ENCODE results near the gene STAG1.
"Not testable (repeated sequence)": the region's sequence is repeated elsewhere in the genome, so short reads cannot be mapped to it uniquely, and the experiment has no call there.

Gene STAG1

GRCh38 chr3:136666301-136666700, 85.9 kb downstream of the STAG1 start:
- H3K36me3 Mint-ChIP-seq (ENCODE audit: low read depth); H3K9me3 Mint-ChIP-seq; H3K4me3 Mint-ChIP-seq; H3K27ac Mint-ChIP-seq; H3K27me3 Mint-ChIP-seq (ENCODE audit: low read depth): not testable (repeated sequence)
- peaks cover 14% of the 10 kb centered on the region for H3K4me1 Mint-ChIP-seq (ENCODE audit: low read depth)

GRCh38 chr3:136664771-136665170, 87.4 kb downstream of the STAG1 start:
- H3K27me3 Mint-ChIP-seq (ENCODE audit: low read depth) = no peaks in the 10 kb centered on the region
- peaks cover 14% of the 10 kb centered on the region for H3K4me1 Mint-ChIP-seq (ENCODE audit: low read depth)
- H3K9me3 Mint-ChIP-seq = no peaks in the 10 kb centered on the region
- no peak overlapping the region for H3K27ac Mint-ChIP-seq
- H3K4me3 Mint-ChIP-seq = no peak overlapping the region
- peaks cover 2% of the 10 kb centered on the region for H3K36me3 Mint-ChIP-seq (ENCODE audit: low read depth)

GRCh38 chr3:136661282-136661681, 90.9 kb downstream of the STAG1 start:
- H3K27me3 Mint-ChIP-seq (ENCODE audit: low read depth) = no peaks in the 10 kb centered on the region
- H3K9me3 Mint-ChIP-seq = peaks cover under 1% of the 10 kb centered on the region
- peaks cover 11% of the 10 kb centered on the region for H3K4me1 Mint-ChIP-seq (ENCODE audit: low read depth)
- H3K4me3 Mint-ChIP-seq = no peak overlapping the region
- peaks cover 1% of the 10 kb centered on the region for H3K36me3 Mint-ChIP-seq (ENCODE audit: low read depth)
- H3K27ac Mint-ChIP-seq = no peak overlapping the region

GRCh38 chr3:136658946-136659682, 93.1 kb downstream of the STAG1 start:
- H3K36me3 Mint-ChIP-seq (ENCODE audit: low read depth) = peaks cover 11% of the 10 kb centered on the region

GRCh38 chr3:136657526-136657925, 94.7 kb downstream of the STAG1 start:
- H3K4me3 Mint-ChIP-seq = no peak overlapping the region
- no peak overlapping the region for H3K27ac Mint-ChIP-seq
- H3K4me1 Mint-ChIP-seq (ENCODE audit: low read depth) = peaks cover 4% of the 10 kb centered on the region
- peaks cover 17% of the 10 kb centered on the region for H3K36me3 Mint-ChIP-seq (ENCODE audit: low read depth)
- H3K27me3 Mint-ChIP-seq (ENCODE audit: low read depth) = no peaks in the 10 kb centered on the region
- H3K9me3 Mint-ChIP-seq = peaks cover 27% of the 10 kb centered on the region

More at GRCh38 chr3:136658946-136659682, 93.1 kb downstream of the STAG1 start:
- peaks cover 4% of the 10 kb centered on the region for H3K4me1 Mint-ChIP-seq (ENCODE audit: low read depth)
- H3K27ac Mint-ChIP-seq = no peak overlapping the region
- no peak overlapping the region for H3K4me3 Mint-ChIP-seq
- H3K27me3 Mint-ChIP-seq (ENCODE audit: low read depth) = no peaks in the 10 kb centered on the region
- peaks cover 17% of the 10 kb centered on the region for H3K9me3 Mint-ChIP-seq

- Mint-ChIP-seq H3K9me3 (peaks cover 31% of the 10 kb centered on the region), H3K4me1 (ENCODE audit: low read depth) (peaks cover 3% of the 10 kb centered on the region), H3K36me3 (ENCODE audit: low read depth) (peaks cover 24% of the 10 kb centered on the region), H3K27me3 (ENCODE audit: low read depth) (no peaks in the 10 kb centered on the region), H3K4me3 (no peak overlapping the region), H3K27ac (no peak overlapping the region)
These were observed 98.5 kb downstream of the STAG1 start for GRCh38 chr3:136653628-136654027.

- Mint-ChIP-seq H3K4me1 (ENCODE audit: low read depth) (peaks cover 4% of the 10 kb centered on the region), H3K36me3 (ENCODE audit: low read depth) (peaks cover 24% of the 10 kb centered on the region), H3K9me3 (peaks cover 31% of the 10 kb centered on the region), H3K4me3 (no peak overlapping the region), H3K27me3 (ENCODE audit: low read depth) (no peaks in the 10 kb centered on the region), H3K27ac (no peak overlapping the region)
These were observed 100.6 kb downstream of the STAG1 start for GRCh38 chr3:136651581-136651980.

- no peaks in the 10 kb centered on the region for H3K27me3 Mint-ChIP-seq (ENCODE audit: low read depth)
- no peak overlapping the region for H3K27ac Mint-ChIP-seq
- H3K9me3 Mint-ChIP-seq = peaks cover 24% of the 10 kb centered on the region
- H3K4me1 Mint-ChIP-seq (ENCODE audit: low read depth) = peaks cover 9% of the 10 kb centered on the region
- H3K4me3 Mint-ChIP-seq = no peak overlapping the region
- peaks cover 26% of the 10 kb centered on the region for H3K36me3 Mint-ChIP-seq (ENCODE audit: low read depth)
These were observed 101.7 kb downstream of the STAG1 start for GRCh38 chr3:136650461-136650860.

GRCh38 chr3:136645915-136646314, 106.3 kb downstream of the STAG1 start:
- no peak overlapping the region for H3K27ac Mint-ChIP-seq
- H3K27me3 Mint-ChIP-seq (ENCODE audit: low read depth) = no peaks in the 10 kb centered on the region
- H3K9me3 Mint-ChIP-seq = no peaks in the 10 kb centered on the region
- H3K4me3 Mint-ChIP-seq = no peak overlapping the region
- H3K36me3 Mint-ChIP-seq (ENCODE audit: low read depth) = peaks cover 5% of the 10 kb centered on the region
- peaks cover 12% of the 10 kb centered on the region for H3K4me1 Mint-ChIP-seq (ENCODE audit: low read depth)

GRCh38 chr3:136644212-136644611, 108.0 kb downstream of the STAG1 start:
- Mint-ChIP-seq H3K27ac (no peak overlapping the region), H3K27me3 (ENCODE audit: low read depth) (no peaks in the 10 kb centered on the region), H3K36me3 (ENCODE audit: low read depth) (peaks cover 3% of the 10 kb centered on the region), H3K4me1 (ENCODE audit: low read depth) (peaks cover 12% of the 10 kb centered on the region), H3K9me3 (no peaks in the 10 kb centered on the region), H3K4me3 (no peak overlapping the region)

GRCh38 chr3:136643380-136643779, 108.8 kb downstream of the STAG1 start:
- not testable (repeated sequence) for H3K36me3 Mint-ChIP-seq (ENCODE audit: low read depth); H3K4me3 Mint-ChIP-seq; H3K27ac Mint-ChIP-seq; H3K27me3 Mint-ChIP-seq (ENCODE audit: low read depth); H3K4me1 Mint-ChIP-seq (ENCODE audit: low read depth); H3K9me3 Mint-ChIP-seq

- H3K9me3 Mint-ChIP-seq = no peaks in the 10 kb centered on the region
- peaks cover 3% of the 10 kb centered on the region for H3K36me3 Mint-ChIP-seq (ENCODE audit: low read depth)
- H3K4me3 Mint-ChIP-seq = no peak overlapping the region
- H3K27ac Mint-ChIP-seq = no peak overlapping the region
- H3K27me3 Mint-ChIP-seq (ENCODE audit: low read depth) = no peaks in the 10 kb centered on the region
- peaks cover 8% of the 10 kb centered on the region for H3K4me1 Mint-ChIP-seq (ENCODE audit: low read depth)
These were observed 109.5 kb downstream of the STAG1 start for GRCh38 chr3:136642711-136643110.

- H3K4me3 Mint-ChIP-seq = no peak overlapping the region
- H3K9me3 Mint-ChIP-seq = peaks cover 2% of the 10 kb centered on the region
- H3K4me1 Mint-ChIP-seq (ENCODE audit: low read depth) = peaks cover 2% of the 10 kb centered on the region
- no peak overlapping the region for H3K27ac Mint-ChIP-seq
- peaks cover 1% of the 10 kb centered on the region for H3K36me3 Mint-ChIP-seq (ENCODE audit: low read depth)
- no peaks in the 10 kb centered on the region for H3K27me3 Mint-ChIP-seq (ENCODE audit: low read depth)
These were observed 113.1 kb downstream of the STAG1 start for GRCh38 chr3:136639069-136639468.

- H3K9me3 Mint-ChIP-seq = peaks cover 2% of the 10 kb centered on the region
- H3K36me3 Mint-ChIP-seq (ENCODE audit: low read depth) = no peaks in the 10 kb centered on the region
- H3K27me3 Mint-ChIP-seq (ENCODE audit: low read depth) = no peaks in the 10 kb centered on the region
- peaks cover 2% of the 10 kb centered on the region for H3K4me1 Mint-ChIP-seq (ENCODE audit: low read depth)
- H3K27ac Mint-ChIP-seq = no peak overlapping the region
- no peak overlapping the region for H3K4me3 Mint-ChIP-seq
These were observed 115.0 kb downstream of the STAG1 start for GRCh38 chr3:136637176-136637575.

GRCh38 chr3:136634821-136635220, 117.4 kb downstream of the STAG1 start:
- no peak overlapping the region for H3K4me3 Mint-ChIP-seq
- H3K27ac Mint-ChIP-seq = no peak overlapping the region
- peaks cover 7% of the 10 kb centered on the region for H3K36me3 Mint-ChIP-seq (ENCODE audit: low read depth)
- H3K4me1 Mint-ChIP-seq (ENCODE audit: low read depth) = peaks cover 7% of the 10 kb centered on the region
- H3K27me3 Mint-ChIP-seq (ENCODE audit: low read depth) = no peaks in the 10 kb centered on the region
- peaks cover 2% of the 10 kb centered on the region for H3K9me3 Mint-ChIP-seq
